Measurements from ENCODE around the gene CRIM1.

GRCh38 chr2:36523153-36523552 lies 167.6 kb downstream of the CRIM1 start:
- TF ChIP-seq CTCF (IDR thresholded peaks at IDR 0.05) (no peak), POLR2A (IDR thresholded peaks at IDR 0.05) (no peak)

Data from lower leg skin (tissue), 3 donors.